ENCODE results near the gene LLCFC1.

LLCFC1 gene

DNA sequence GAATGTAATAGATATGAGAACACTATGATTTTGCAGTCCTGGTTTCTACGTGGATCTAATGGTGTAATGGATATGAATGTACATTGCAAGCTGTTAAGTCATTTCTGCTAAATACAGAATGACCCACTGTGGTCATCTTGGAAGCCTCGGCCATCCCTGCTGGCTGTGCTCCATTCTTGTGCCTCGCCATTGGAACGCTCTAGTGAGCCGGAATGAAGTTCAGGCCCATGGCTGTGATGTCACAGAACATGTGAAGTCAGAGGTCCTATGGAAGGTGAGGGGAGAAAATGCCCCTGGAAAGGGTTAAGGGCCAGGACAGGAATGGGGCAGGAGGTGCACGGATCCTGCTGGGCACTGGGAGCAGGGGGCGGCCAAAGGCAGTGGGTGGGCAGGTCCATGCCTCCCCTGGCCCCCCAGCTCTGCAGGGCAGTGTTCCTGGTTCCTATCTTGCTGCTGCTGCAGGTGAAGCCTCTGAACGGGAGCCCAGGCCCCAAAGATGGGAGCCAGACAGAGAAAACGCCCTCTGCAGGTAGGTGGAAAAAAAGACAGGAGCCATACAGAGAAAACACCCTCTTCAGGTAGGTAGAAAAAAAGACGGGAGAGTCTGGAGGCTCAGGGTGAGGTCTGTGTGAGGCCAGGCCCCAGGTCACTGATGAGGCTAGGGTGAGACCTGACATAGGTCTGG lies at the start of gene LLCFC1:
LLCFC1 (plus strand) TSS at position 259 of the 685 bp plus-strand sequence; CDS start at position 397, 138 bp downstream.
- DNase-seq, result no peak

DNA sequence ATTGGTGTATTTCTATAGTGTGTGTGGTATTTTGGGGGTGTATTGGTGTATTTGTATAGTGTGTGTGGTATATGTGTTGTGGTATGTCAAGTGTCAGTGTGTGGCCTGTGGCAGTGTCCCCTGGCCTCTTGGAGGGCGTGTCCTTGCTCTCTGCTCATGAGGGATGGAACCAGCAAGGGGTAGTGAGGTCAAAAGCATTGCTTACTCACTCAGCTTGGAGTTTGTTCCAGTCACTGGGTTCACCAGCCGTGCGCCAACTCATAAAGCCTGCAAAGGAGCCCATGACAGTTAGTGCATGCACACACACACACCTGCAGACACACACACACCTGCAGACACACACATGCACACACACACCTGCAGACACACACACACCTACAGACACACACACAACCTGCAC lies 49.5 kb upstream of the LLCFC1 start:
- no peak for DNase-seq

DNA sequence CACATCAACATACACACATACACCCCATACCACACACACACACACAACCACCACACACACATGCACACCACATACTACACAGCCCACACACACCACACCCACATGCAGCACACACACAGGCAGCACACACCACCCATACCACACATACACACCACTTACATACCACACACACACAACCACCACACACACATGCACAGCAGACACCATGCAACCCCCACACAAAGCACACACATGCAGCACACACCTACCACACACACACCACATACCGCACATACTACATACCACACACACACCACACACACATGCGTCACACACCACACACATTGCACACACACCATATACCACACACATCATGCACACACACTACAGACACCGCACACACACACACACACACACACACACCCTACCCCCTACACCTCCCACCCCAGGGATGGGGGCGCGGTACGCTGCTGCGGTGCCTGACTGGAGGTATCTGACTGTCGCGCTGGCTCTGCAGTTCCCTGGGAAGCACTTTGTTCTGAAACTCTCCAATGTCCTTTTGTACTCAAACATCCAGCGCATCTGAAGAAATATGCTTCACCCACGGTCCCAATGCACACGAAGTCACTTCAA lies 48.3 kb upstream of the LLCFC1 start:
- no peak for DNase-seq

DNA sequence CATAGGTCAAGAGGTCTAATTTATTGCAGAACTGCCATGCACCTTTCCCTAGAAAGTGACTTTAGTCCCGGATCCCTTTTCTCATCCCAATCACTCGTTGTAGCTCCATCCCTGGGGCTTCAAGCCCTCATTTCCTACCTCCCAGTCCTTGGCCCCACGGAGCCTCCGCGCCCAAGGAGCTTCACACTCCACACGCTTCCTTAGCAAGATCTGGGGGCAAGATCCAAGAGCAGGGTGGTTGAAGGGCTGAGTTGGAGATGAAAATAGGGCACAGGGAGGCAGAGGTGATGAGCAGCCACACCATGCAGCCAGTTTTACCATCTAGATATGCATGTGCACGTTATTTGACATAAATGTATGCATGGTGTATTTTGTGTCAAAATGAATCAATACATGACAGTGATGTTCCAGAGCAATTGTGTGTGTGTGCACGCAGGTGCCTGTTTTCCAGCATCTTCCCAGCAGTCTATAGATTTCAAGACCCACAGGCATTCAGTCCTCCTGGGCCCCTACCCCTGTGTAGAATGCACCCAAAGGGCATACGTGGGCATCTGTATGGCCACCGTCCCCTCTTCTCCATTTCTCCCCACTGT lies 47.7 kb upstream of the LLCFC1 start:
- DNase-seq, result no peak

DNA sequence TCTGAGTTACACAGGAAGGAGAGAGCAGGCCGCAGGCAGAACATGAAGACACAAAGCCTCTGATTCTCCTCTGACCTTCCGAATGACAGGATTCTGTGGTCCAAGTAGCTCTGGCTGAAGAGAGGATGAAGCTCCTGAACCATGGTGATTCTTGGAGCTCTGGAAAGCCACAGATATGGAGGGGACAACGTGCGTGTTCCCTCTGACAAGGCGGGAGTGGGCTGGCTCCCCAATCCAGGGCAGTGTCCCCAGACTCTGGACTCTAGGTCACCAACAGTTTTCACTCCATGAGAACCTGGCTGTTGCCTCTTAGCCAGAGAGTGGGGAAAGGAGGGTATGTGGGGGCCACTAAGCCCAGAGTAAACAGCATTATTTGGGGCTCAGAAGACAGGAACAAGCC lies 46.3 kb upstream of the LLCFC1 start:
- DNase-seq, result no peak

DNA sequence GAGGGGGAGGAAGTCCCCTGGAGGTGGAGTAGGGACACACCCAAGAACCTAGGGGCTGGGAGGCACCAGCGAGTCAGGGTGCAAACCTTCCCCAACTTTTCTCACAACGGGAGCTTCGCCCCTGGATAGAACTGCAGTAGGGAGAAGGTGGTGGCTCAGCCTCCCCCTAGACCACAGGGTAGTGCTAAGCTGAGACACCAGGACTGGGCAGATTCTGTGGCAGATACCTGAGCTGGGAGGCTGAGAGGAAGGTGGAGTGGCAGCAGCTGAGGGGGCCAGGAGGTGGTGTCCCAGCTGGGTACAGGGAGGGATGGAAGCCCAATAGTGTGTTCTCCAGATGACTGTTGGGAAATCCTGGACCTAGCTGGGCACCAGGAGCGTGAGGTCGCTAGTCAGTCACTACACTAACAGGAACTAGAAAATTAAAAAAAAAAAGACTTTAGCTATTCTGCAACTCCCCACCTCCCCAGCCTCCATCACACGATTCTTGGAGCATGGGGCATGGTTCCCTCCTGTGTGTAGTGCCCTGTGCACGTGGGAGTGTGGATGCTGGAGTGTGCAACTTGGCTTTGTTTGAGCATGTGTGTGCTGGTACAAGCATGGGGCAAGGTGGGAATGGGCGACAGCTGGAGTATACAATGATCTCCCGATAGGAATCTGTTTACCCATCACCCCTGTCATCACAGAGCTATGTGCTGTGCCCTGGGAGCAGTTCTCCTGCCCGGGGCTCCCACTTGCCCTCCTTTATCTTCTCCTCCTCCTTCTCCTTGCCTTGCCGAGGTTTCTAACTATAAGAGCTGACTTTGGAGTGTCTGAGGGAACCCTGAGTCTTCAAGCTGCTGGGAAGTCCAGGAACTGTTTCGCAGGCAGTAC lies 44.9 kb upstream of the LLCFC1 start:
- DNase-seq, result no peak

DNA sequence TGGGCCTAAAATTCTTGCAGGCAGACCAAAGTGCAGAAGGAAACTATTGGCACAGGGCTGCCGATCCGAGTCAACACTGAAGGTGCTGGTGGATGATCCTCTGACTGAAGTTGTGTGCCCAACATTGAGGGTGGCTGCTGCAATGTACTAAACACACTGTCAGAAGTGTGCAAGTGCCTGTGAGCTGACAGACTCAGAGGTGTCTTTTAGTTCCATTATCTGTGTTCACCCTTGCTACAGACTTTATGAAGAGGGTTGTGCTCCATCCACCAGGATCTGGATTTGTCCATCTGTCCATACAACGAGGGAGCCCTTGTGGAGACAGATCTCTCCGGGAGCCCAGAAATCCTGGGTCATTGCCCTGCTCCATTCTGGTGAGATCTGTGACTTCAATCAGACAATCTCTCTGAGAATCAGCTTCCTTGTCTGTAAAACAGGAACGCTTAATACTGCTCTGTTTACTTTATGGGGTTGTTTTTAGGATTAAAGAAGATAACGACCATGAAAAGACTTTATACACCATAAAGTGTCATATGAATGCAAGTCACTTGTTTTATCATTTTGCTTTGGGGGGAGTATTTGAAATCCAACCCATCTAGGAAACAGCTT lies 44.2 kb upstream of the LLCFC1 start:
- DNase-seq, result no peak

DNA sequence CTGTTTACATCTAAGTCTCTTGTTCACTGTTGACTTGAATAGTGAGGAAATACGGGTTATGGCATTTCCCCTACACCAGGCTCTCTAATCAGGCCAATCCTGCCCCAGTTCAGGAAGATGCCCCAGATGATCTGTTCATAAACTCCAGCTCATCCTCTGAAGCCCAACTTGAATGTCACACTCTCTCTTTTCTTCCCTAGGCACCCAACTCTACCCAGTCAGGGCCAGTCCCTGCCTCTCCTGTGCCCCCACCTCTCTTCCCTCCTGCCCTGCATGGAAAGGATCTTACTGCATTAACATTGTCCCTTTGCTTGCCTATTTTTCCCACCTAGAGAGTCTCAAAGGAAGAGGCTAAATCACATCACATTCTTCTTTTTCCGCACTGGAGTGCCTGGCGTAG lies 43.1 kb upstream of the LLCFC1 start:
- DNase-seq, result no peak

DNA sequence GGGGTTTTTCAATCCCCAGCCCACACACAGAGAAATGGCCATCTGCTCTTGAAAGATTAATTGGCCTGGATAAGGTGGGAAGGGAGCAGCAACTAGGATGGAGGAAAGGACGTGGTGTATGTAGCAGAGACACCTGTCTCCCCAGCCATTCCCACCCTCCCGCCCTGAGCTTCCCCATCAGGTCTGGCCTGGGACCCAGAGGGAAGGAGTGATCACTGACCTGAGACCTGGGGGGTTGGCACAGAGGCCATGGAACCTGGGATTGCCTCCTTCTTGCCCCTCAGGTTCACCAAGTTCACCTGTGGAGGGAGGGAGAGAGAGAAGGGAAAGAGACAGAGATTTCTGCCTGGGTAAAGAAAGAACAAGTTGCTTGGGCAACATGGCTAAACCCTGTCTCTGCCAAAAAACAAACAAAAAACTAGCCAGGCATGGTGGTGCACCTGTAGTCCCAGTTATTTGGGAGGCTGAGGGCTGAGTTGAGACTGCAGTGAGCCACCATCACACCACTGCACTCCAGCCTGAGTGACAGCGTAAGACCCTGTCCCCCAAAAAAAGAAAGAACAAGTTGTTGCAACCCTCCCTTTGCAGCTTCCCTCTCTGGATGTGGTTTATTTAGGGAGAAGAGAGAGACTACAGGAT lies 42.4 kb upstream of the LLCFC1 start:
- DNase-seq, result no peak

DNA sequence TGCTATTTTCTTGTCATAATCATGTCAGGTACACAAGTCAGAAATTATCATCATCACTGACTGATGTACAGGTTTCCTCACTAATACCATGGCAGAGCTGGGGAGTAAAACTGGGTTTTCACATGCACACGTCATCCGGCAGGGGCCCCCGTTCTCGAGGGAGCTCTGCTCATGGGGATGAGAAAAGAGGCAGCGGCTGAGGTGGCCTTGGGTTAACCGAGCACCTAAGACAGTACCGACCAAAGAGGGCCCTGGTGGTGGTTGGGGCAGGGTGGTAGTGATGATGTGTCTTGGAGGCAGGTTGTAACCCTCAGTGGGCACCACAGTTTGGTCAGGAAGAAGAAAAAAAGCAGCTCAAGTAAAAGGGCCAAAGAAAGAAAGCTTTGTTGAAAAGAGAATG lies 41.6 kb upstream of the LLCFC1 start:
- DNase-seq, result no peak

DNA sequence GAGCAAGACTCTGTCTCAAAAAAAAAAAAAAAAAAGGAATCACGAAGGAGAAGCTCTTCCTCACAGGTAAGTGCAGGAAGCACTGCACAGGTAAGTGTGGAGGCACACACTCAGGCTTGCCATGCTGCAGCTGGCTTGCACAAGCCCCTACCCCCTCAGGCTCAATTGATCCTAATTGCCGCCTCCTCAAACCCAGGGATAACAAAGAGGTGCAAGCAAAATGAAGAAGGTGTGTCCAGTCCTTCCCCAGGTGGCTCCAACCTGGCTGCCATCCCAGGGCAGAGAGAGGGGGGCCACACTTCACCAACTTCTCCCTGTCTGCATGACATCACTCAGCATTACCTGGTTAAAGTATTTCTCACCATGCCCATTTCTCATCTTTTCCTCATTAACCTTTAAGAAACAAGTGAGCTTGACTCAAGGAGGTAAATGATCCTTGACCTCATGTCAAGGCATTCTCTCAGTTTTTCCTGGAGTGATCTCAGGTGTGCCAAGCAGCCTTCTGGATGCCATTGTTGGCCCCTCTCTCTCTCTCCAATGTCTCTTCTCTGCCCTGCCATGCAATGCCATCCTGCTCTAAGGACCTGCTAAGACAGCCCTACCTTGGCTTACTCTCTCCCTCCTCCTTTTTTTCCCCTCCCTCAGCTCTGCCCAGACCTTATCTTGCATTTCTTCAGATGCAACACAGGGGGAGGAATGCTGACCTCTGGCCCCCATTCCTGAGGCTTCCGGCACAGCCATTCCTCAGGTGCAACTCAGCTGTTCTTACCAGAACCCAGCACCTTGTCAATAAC lies 40.7 kb upstream of the LLCFC1 start:
- no peak for DNase-seq

DNA sequence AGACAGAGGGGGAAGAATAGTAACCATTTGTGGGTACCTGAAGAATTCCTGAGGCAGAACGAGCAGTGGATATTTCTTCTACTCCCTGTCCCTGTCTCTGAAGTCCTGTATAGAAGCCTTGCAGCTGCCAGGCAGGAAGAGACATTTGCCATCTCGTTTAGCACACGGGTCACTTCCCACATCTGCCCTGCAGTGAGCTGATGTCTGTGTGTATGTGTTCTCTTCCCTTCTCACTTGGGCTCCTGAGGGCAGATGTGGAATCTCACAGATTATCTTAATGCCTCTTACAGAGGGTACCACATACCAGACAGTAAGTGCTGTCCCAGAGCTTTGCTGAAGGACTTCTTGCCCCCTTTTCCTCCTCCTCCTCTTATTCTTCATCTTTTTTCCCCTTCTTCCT lies 39.6 kb upstream of the LLCFC1 start:
- no peak for DNase-seq

DNA sequence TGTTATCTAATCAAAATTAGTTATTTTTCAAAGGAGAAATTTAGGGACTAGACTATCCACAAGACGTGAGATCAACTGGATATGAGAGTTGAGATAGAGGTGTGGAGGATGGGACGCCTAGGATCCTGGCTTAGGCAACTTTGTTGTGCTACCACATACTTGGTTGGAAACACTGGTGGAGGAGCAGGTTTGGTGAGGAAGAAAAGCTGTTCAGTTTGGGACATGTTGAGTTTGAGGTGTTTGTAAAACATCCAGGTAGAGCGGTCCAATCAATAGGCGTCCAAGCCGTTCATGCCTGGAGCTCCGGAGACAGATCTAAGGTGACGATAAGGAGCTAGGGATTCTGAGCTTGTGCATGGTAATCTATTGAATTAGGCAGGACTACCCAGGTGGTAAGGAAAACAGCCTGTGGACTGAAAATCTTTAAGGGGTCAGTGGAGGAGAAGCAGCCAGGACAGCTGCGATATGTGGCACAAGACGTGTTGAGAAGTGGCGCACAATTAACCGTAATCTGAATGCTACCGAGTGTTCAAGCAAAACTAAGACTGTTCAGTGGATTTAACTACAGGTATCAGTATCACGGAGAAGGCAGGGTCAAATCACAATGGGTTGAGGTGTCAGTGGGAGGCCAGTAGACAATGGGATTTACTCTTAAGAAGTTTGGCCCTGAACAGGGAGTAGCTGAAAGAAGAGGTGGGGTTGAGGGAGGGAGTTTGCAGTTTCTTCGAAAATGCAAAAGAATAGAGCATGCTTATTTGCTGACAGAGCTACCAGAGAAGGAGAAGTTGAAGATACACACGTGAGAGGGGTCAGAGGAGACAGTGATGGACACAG lies 37.6 kb upstream of the LLCFC1 start:
- no peak for DNase-seq

DNA sequence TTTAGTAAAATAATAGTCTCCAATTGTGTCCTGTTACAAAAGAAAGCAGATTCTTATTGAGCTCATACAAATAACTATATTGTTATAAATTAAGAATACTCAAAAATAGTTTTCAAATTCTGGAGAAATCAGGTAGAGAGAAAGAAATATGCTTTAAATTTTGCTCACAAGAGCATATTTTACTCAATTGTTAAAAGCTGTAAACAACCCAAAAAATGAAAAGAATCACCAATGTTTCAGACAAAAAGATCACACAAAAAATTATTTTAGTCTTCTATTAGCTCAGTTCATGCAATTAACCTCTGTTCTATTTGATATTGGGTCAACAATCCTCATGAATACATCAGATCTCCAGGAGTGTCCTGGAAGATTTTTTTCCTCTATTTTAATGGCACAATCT lies 35.2 kb upstream of the LLCFC1 start:
- no peak for DNase-seq

DNA sequence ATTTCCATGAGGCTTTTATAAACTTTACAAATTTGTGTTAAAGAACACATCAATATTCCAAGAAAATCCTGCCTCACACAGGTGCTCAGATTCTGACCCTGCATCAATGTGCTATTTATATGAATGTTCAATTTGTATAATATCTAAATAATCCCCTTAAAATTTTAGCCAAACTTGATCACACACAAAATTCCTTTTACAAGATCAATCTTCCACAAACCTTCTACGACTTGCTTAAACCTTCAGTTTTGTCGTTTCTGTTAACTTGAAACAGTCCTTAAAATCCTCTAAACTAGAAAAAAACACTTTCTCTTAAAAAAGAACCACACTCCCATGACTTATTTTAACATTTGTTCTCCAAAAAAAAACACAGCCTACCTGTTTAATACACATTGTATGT lies 33.5 kb upstream of the LLCFC1 start:
- no peak for DNase-seq

DNA sequence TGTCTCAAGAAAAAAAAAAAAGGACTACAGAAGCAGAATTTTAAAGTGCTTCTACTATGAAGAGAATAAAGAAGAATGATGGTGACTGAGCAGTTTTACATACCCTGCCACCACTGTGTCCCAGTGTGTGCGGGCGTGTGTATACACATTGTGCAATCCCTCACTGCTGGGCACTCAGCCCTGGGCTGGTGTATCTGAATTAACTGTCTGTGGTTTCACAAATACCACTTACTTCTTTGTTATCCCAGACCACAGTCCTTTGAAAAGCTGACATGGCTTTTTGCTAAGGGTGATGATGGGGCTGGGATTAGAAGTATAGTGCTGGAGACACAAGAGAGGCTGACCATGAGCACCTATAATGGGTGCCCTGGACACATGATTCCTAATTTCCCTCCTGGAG lies 32.6 kb upstream of the LLCFC1 start:
- DNase-seq, result no peak

DNA sequence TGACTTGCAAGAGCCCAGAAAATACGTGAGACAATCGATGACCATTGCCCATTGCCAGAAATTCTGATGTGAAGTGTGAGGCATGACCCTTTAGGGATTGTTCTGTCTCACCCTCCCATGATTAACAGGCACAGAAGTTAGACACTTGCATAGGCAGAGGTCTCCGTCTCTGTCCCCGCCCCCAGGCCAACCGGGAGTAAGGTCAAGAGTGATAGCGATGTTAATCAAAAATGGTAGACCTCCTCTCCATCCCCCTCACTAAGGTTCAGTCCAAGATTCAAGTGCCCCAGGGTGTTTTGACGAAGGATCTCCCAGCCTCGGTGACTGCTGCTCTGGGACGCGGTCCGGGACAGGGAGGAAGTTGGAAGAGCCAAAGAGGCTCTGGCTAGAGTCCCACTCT lies 31.0 kb upstream of the LLCFC1 start:
- DNase-seq, result no peak

DNA sequence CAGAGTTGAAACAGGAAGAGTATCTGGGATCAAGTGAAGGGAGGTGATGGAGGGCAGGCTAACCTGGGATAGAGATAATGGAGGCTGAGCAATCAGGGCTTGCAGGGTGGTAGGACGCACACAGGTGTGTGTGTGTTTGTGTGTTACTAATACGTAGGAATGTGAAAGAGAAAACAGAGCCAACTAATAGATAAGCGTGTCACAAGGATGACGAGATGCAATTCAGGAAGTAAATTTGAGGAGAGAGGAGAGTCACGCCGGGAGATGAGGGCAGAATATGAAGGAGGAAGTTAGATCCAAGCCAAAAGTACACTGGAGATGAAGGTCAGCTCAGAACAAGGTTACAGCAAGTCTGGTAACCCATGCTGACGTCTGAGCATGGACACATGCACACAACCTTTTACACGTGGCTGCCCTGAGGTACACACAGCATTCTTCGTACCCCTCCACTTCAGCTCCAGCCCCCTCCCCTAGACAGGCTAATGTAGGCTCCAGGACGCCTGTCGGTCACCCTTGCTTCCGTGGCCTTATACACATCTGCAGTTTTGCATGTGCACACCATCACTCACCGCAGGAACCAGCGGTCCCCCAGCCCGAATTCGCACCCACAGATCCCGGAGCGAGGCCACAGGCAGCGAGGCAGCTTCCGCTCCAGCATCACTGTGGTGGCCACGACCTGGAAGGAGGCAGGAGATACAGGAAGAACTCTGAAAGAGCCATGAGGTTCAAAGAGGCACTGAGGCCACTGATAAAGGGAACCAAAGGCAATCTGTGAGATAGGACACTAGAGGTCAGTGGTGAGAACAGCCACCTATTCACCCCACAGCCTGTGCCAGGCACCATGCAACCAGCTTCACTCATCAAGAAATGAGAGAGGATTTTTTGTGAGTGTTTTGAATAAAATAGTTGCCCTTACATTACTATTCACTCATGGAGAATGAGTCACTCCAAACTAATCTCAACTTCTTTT lies 30.1 kb upstream of the LLCFC1 start:
- peak; percentile 12 for DNase-seq

DNA sequence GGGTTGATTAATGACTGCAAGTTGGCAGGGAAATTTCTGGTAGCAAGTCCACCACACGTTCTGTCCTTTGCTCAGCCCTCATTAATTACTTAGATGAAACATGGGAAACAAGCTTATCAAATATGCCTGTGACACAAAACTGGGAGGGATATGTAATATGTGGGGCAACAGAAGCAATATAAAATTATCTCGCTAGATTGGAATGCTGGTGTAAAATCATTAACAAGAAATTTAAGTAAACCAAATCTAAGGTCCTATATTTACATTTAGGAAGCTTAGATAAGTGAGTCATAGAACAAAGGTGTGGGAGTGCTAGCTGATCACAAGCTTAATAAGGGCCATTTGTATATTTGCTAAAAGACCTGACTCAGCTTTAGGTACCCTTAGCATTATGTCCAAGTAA lies 29.3 kb upstream of the LLCFC1 start:
- no peak for DNase-seq

DNA sequence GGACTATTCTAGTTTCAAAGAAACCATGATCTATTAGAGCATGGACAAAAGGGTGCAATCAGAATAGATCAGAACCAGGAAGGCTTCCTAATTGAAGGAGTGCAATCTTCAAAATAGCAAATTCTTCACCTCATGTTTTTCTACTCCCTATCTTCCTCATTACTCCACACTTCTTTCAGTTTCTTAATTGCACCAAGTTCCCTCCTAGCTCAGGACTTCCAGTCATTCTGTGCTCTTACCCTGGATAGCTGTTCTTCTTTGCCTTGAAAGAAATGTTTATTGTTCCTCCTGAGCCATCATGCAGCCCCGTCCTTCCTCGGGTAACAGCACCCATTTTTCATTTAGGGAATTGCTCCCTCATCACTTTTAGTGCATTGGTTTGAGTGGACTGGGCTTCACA lies 28.8 kb upstream of the LLCFC1 start:
- DNase-seq, result no peak

Data from CD4-positive, alpha-beta T cell treated with Interleukin-4 for 4 hours (primary cell).